ENCODE data around the gene VTN. TPM values are rescaled to one million over a fixed set of nuclear protein-coding genes. Genes with fewer than 3 reads are reported as not detected.
A peak's percentile ranks its signal among the peaks of the same experiment; 100 is the strongest.

The VTN gene, protein sequence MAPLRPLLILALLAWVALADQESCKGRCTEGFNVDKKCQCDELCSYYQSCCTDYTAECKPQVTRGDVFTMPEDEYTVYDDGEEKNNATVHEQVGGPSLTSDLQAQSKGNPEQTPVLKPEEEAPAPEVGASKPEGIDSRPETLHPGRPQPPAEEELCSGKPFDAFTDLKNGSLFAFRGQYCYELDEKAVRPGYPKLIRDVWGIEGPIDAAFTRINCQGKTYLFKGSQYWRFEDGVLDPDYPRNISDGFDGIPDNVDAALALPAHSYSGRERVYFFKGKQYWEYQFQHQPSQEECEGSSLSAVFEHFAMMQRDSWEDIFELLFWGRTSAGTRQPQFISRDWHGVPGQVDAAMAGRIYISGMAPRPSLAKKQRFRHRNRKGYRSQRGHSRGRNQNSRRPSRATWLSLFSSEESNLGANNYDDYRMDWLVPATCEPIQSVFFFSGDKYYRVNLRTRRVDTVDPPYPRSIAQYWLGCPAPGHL
- total RNA-seq (4.3 and 5.2 TPM in 2 replicates), polyA plus RNA-seq (3.4 and 5.6 TPM in 2 replicates)

GRCh38 chr17:28370035-28370743 lies at the start of gene VTN:
Gene VTN, minus strand, starts transcription at chr17:28370307. Its CDS starts 104 bp downstream, at chr17:28370203.
- no peaks in the 10 kb centered on the region for H3K36me3 ChIP-seq
- peak; percentile 70 to 91 for DNase-seq (ENCODE audit: low read depth in 1 of 2, low spot score in 1 of 2)
- H3K27ac ChIP-seq, result peak within 1 kb of the TSS; percentile 77
- H3K27me3 ChIP-seq, result peaks cover 16% of the 10 kb centered on the region
- no peak within 1 kb of the TSS for H3K4me3 ChIP-seq
- no peak for TF ChIP-seq CTCF (IDR thresholded peaks at IDR 0.05; ENCODE audit: low read depth, low read length)
- no peaks in the 10 kb centered on the region for H3K9me3 ChIP-seq (ENCODE audit: low read depth)
- peaks cover 12% of the 10 kb centered on the region for H3K4me1 ChIP-seq (ENCODE audit: low read depth)

- peak; percentile 80 to 81 for DNase-seq (ENCODE audit: low read depth in 1 of 2, low spot score in 1 of 2)
- Histone ChIP-seq H3K4me3 (no peak overlapping the region), H3K4me1 (ENCODE audit: low read depth) (no peaks in the 10 kb centered on the region), H3K27me3 (no peaks in the 10 kb centered on the region), H3K9me3 (ENCODE audit: low read depth) (no peaks in the 10 kb centered on the region), H3K27ac (no peak overlapping the region), H3K36me3 (no peaks in the 10 kb centered on the region)
- peak; percentile 93 for TF ChIP-seq CTCF (IDR thresholded peaks at IDR 0.05; ENCODE audit: low read depth, low read length)
Observed at GRCh38 chr17:28416703-28417311, 46.7 kb upstream of the VTN start.

GRCh38 chr17:28415886-28416285 lies 45.8 kb upstream of the VTN start:
- no peak for TF ChIP-seq CTCF (IDR thresholded peaks at IDR 0.05; ENCODE audit: low read depth, low read length)
- DNase-seq (ENCODE audit: low read depth in 1 of 2, low spot score in 1 of 2), result no peak
- H3K27me3 ChIP-seq, result no peaks in the 10 kb centered on the region

DNA sequence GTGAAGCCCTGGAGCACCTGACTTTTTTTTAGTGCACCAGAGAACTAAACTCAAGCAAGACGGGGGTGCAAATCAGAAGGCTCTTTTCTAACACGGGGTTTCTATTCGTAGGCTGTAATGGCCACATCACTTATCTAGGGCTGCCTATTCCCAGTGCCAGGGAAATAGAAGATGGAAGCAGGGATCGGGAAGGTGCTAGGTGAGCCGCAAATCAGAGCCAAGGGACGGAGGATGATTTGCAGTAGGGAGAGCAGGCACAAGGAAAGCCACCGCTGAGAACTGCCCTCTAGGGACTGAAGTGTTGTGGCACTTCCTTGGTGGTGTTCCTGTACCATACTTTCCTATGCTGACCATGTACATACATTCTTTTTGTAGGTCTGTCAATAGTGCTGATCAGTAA lies 43.7 kb upstream of the VTN start:
- Histone ChIP-seq H3K27ac (no peak overlapping the region), H3K27me3 (no peaks in the 10 kb centered on the region), H3K36me3 (no peaks in the 10 kb centered on the region), H3K4me3 (no peak overlapping the region), H3K9me3 (ENCODE audit: low read depth) (no peaks in the 10 kb centered on the region), H3K4me1 (ENCODE audit: low read depth) (no peaks in the 10 kb centered on the region)
- no peak for TF ChIP-seq CTCF (IDR thresholded peaks at IDR 0.05; ENCODE audit: low read depth, low read length)
- DNase-seq (ENCODE audit: low read depth in 1 of 2, low spot score in 1 of 2), result no peak

More at GRCh38 chr17:28415886-28416285, 45.8 kb upstream of the VTN start:
- Histone ChIP-seq H3K36me3 (no peaks in the 10 kb centered on the region), H3K27ac (no peak overlapping the region), H3K4me1 (ENCODE audit: low read depth) (no peaks in the 10 kb centered on the region), H3K4me3 (no peak overlapping the region), H3K9me3 (ENCODE audit: low read depth) (no peaks in the 10 kb centered on the region)

DNA sequence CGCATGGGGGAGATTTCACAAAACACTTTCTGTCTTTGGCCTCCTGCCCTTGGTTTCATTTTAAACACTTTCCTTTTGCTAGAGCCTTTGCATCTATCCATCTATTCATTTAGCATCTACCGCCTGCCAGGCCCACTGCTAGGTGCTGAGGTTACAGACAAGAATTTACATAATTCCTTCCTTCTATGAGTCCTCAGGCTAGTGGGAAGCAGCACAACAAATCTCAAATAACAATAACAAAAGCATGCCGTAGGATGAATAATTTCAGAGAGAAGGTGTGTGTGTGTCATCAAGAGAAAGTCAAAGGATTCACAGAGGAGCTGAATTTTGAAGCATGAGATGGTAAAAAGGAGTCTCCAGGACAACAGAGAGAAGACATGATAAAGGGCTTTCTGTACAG lies 42.0 kb upstream of the VTN start:
- DNase-seq (ENCODE audit: low read depth in 1 of 2, low spot score in 1 of 2), result no peak
- H3K27ac ChIP-seq, result no peak overlapping the region
- H3K36me3 ChIP-seq, result no peaks in the 10 kb centered on the region
- TF ChIP-seq CTCF (IDR thresholded peaks at IDR 0.05; ENCODE audit: low read depth, low read length), result no peak
- H3K27me3 ChIP-seq, result no peaks in the 10 kb centered on the region
- H3K4me1 ChIP-seq (ENCODE audit: low read depth), result no peaks in the 10 kb centered on the region
- no peaks in the 10 kb centered on the region for H3K9me3 ChIP-seq (ENCODE audit: low read depth)
- no peak overlapping the region for H3K4me3 ChIP-seq
